ENCODE results near the gene ADAMTS15.

The ADAMTS15 gene

DNA sequence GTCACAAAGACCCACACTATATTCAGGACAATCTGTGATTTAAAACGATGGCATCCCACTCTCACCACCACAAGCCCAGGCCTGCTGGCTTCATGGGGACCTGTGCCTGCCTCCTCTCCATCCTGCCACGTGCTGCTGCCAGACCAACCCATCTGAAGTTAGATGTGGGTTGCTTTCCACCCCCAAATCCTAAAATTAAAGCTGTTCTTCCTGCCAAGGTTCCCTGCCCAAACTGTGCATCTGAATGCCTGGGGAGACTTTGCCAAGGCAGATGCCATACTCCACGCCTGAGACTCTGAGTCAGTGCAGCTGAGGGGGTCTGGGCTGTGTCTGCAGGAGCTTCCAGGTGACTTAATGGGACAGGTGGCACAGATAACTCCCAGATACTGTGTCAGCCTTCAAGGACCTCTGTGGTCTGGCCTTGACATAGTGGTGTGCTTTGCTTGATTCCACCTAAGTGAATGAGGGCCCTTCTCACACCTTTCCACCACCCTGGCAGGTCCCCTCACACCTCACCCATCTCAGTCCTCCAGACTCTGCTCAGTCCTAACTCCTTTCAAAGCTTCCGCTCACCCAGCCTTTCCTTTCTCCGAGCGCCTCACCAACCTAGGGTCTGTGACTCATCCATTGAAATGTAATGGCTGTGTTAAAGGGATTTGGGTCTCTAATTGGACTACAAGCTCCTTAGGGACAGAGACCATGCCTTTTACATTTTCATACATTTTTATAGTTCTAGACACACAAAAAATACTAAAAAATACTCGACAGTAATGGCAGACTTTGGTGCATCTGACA lies 38.7 kb upstream of the ADAMTS15 start:
- TF ChIP-seq, protein P1, sequence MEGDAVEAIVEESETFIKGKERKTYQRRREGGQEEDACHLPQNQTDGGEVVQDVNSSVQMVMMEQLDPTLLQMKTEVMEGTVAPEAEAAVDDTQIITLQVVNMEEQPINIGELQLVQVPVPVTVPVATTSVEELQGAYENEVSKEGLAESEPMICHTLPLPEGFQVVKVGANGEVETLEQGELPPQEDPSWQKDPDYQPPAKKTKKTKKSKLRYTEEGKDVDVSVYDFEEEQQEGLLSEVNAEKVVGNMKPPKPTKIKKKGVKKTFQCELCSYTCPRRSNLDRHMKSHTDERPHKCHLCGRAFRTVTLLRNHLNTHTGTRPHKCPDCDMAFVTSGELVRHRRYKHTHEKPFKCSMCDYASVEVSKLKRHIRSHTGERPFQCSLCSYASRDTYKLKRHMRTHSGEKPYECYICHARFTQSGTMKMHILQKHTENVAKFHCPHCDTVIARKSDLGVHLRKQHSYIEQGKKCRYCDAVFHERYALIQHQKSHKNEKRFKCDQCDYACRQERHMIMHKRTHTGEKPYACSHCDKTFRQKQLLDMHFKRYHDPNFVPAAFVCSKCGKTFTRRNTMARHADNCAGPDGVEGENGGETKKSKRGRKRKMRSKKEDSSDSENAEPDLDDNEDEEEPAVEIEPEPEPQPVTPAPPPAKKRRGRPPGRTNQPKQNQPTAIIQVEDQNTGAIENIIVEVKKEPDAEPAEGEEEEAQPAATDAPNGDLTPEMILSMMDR (IDR thresholded peaks at IDR 0.05; ENCODE audit: low read depth, low read length): no peak
- no peak overlapping the region for H3K4me3 ChIP-seq (ENCODE audit: low read depth, low read length)
- DNase-seq (ENCODE audit: low read depth, low spot score): no peak
- in situ Hi-C loops (cut with HindIII; ENCODE audit: low sequenced_read_pairs): no loop called here

DNA sequence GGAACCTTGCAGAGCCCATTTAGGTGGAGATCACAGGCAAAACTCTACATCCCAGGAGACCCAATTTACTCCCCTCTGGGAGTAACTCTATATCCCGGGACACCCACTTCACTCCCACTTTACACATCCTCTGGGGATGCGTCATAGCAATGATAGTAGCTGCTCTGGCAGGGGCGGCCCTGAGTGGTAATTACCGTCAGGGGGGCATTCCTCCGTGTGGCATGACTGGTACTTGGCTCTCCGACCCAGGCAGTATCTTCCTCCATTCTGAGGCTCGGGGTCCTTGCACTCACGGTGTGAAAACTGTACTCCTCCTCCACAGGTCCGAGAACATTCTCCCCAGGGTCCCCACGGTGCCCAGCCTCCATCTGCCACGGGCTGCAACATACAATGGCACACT lies 37.2 kb upstream of the ADAMTS15 start:
- DNase-seq (ENCODE audit: low read depth, low spot score): no peak
- TF ChIP-seq, protein P1 (IDR thresholded peaks at IDR 0.05; ENCODE audit: low read depth, low read length): no peak
- no peak overlapping the region for H3K4me3 ChIP-seq (ENCODE audit: low read depth, low read length)
- in situ Hi-C loops (cut with HindIII; ENCODE audit: low sequenced_read_pairs): no loop called here

DNA sequence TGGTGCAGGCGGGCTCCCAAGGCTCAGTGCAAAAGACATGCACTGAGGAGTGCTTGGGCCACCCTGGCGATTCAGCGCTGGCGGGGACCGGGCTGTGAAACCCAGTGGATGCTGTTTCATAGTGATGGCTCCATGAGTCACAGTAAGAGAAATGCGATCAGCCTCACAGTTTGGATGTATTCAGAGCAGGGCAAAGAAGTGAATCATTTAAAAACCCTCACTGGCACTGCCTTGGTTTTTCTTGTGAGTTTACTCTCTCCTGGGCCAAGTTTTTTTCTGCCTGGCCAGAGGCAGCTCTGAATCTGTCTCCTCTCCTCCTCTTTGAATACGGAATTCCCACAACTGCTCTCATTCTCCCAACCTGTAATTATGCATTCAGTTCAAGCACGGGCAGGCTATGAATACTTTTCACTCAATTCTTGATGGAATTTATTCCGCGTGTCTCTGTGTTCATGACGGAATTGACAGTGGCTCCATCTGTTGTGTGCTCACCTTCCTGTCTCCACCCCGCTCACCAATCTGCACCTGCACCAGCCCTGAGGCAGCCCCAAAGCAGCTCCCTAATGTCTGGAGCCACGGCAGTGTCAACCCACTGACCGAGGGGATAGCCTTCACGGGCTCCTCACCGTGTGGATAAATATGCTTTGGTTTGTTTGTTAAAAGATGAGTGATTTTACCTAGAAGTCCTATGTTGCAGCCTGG lies 34.9 kb upstream of the ADAMTS15 start:
- peak; percentile 88 for DNase-seq (ENCODE audit: low read depth, low spot score)
- H3K4me3 ChIP-seq (ENCODE audit: low read depth, low read length): no peak overlapping the region
- in situ Hi-C loops (cut with HindIII; ENCODE audit: low sequenced_read_pairs): no loop called here
- TF ChIP-seq, protein P1 (IDR thresholded peaks at IDR 0.05; ENCODE audit: low read depth, low read length): no peak

DNA sequence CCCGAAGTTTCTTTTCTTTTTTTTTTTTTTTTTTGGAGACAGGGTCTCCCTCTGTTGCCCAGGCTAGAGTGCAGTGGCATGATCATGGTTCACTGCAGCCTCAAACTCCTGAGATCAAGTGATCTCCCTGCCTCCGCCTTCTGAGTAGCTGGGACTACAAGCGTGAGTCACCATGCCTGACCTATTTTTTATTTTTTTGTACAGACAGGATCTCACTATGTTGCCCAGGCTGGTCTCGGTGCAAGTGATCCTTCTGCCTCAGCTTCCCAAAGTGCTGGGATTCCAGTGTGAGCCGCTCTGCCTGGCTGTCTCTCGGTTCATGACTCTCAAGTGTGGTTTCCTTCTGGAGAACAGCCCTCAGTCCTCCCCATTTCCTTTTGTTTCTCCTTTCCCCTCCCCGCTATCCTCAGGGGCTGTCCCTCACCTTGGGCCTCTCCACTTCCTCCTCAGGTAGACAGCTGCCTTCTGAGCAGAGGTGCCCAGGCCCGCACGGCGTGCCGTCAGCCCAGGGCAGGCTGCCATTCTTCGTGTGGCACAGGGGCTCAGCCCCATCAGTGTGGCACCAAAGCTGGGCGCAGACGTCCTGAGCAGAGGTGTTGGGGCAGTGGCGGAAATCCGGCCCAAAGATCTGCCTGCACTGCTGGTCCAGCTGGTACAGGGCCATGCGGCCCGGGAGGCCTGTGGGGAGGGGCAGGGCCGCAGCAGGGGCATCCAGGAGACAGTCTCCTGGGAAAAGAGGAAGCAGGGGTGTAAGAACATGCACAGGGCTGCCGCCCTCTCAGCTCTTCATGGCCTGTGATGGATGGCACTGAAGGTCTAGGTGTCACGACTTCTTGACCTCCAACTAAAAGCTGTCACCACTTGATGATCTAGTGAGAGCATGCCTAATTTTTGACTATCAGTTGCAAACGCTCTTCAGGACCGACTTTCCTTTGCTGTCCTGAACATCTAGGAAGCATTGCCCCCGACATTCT lies 34.1 kb upstream of the ADAMTS15 start:
- TF ChIP-seq, protein P1 (IDR thresholded peaks at IDR 0.05; ENCODE audit: low read depth, low read length): no peak
- H3K4me3 ChIP-seq (ENCODE audit: low read depth, low read length): no peak overlapping the region
- in situ Hi-C loops (cut with HindIII; ENCODE audit: low sequenced_read_pairs): no loop called here
- DNase-seq (ENCODE audit: low read depth, low spot score): no peak

DNA sequence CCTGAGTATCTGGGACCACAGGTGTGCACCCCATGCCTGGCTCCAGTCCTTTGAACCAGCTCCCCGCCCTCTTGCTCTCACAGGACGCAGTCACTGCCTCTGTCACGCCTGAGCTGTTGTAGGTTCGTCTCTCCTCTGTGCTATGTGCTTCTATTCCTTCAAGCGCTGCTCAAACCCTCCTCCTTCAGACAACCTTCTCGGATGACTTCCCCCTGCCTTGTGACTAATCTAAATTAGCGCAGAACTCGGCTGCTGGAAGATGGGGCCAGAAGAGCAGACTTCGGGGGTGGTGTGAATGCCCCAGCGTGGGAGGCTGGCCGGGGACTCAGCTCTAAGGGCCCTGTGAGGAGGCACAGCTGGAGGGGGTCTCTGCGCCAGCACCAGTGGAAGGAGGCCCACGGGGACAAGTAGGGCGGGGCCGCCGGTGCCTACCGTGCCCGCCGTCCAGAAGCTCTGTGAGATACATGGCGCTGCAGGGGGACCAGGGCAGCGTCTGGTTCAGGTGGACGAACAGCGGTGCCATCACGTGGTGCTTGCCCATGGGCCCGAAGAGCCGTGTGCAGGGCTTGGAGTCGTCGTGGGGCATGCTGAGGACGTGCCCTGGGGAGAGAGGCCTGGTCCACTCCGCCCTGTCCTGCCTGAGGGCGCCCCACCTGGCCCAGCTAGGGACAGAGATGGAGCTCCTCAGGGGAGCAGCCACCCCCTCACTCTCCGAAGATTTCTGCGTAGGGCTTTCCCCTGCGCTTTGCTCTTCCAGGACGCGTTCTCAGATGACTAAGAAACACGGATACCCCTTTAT lies 32.5 kb upstream of the ADAMTS15 start:
- DNase-seq (ENCODE audit: low read depth, low spot score): no peak
- no peak overlapping the region for H3K4me3 ChIP-seq (ENCODE audit: low read depth, low read length)
- in situ Hi-C loops (cut with HindIII; ENCODE audit: low sequenced_read_pairs): no loop called here
- TF ChIP-seq, protein P1 (IDR thresholded peaks at IDR 0.05; ENCODE audit: low read depth, low read length): no peak

Measured in astrocyte of the spinal cord (primary cell).